HepG2 (cell line): ENCODE data around the gene PKD1L1. TPM values are rescaled to one million over a fixed set of nuclear protein-coding genes. Genes with fewer than 3 reads are reported as not detected.

Experiments
- ATAC-seq: fragments of 200-7000 bp; cut with Tn5 transposase; 3 replicates; pipeline ENCODE4 v1.9.1; 2020; ENCODE audit warnings: mild to moderate bottlenecking, moderate library complexity
- BruUV-seq: library from RNA; stranded (reverse); fragments of 400-500 nt; replicated peaks from 2 replicates; lab custom pipeline; 2021; lab: Mats Ljungman, UMichigan
- CTCF ChIA-PET: fragments of 300-600 bp; formaldehyde crosslinking; extraction: SDS; loops from one replicate; lab custom pipeline; 2021; ENCODE audit warnings: low total read pairs, inconsistent platforms, low intra/inter-chr PET ratio; lab: Yijun Ruan, JAX
- POLR2A ChIA-PET: fragments of 350-600 bp; sonication (Branson Sonifier 250); formaldehyde crosslinking; loops from one replicate; lab custom pipeline; 2020; ENCODE audit warnings: antibody characterized with exemption, inconsistent platforms; lab: Yijun Ruan, JAX
- DNase-seq: peaks from one replicate; pipeline ENCODE4 v3.0.0-alpha.2; 2015; ENCODE audit warnings: low spot score
- FAIRE-seq: peaks from 3 replicates; lab custom pipeline; 2011; peaks lifted over from hg19 to GRCh38; lab: Jason Lieb, UNC
- H2AFZ ChIP-seq: one replicate; pipeline ENCODE4 v1.6.1; 2011; ENCODE audit warnings: low read length, inconsistent platforms
- H3K27ac ChIP-seq: fragments of 300-600 bp; 3 replicates; pipeline ENCODE4 v1.8.0; 2011; ENCODE audit warnings: mixed run types, mild to moderate bottlenecking, mixed read lengths, low read length, inconsistent platforms; ENCODE audit not compliant: insufficient read depth; ENCODE audit errors: extremely low read length
- H3K27me3 ChIP-seq, 2 experiments: fragments of 200-600 bp in 1 of 2; 2 replicates in 1 of 2; 3 replicates in 1 of 2; pipeline versions ENCODE4 v1.6.0 to v1.8.0; 2011; ENCODE audit warnings: low read length in 2 of 2, mild to moderate bottlenecking in 2 of 2, moderate library complexity in 2 of 2, inconsistent platforms in 1 of 2; ENCODE audit not compliant: insufficient read depth in 2 of 2, control insufficient read depth in 1 of 2
- H3K36me3 ChIP-seq, 2 experiments: fragments of 200-600 bp in 1 of 2; replicated peaks in 1 of 2; 2 replicates in 1 of 2; 3 replicates in 1 of 2; pipeline versions ENCODE4 v1.5.1 to v1.8.0; 2011; ENCODE audit warnings: low read length in 2 of 2, inconsistent platforms in 1 of 2; ENCODE audit not compliant: insufficient read depth in 2 of 2, control insufficient read depth in 1 of 2
- H3K4me1 ChIP-seq: 2 replicates; pipeline ENCODE4 v1.5.1; 2012; ENCODE audit warnings: low read length, inconsistent platforms; ENCODE audit not compliant: insufficient read depth
- H3K4me2 ChIP-seq: 2 replicates; pipeline ENCODE4 v1.6.0; 2011; ENCODE audit warnings: low read depth, low read length, inconsistent platforms
- H3K4me3 ChIP-seq, 3 experiments: fragments of 200-600 bp in 1 of 3; sonication (generic), shearing (Covaris generic) in 1 of 3; replicated peaks in 1 of 3; 2 replicates each; pipeline ENCODE4 v1.5.1; 2011 to 2016; ENCODE audit warnings: low read length in 3 of 3, inconsistent platforms in 2 of 3, low read depth in 2 of 3, mild to moderate bottlenecking in 2 of 3, control low read depth in 1 of 3, mixed read lengths in 1 of 3; ENCODE audit not compliant: insufficient read depth in 1 of 3
- H3K79me2 ChIP-seq: one replicate; pipeline ENCODE4 v1.6.1; 2011; ENCODE audit warnings: low read length, inconsistent platforms; ENCODE audit not compliant: insufficient read depth
- H3K9ac ChIP-seq: 2 replicates; pipeline ENCODE4 v1.6.0; 2011; ENCODE audit warnings: mild to moderate bottlenecking, low read depth, low read length, inconsistent platforms; ENCODE audit not compliant: insufficient read depth
- H3K9me3 ChIP-seq: 2 replicates; pipeline ENCODE4 v1.5.1; 2012; ENCODE audit warnings: mild to moderate bottlenecking, low read length
- H4K20me1 ChIP-seq: 2 replicates; pipeline ENCODE4 v1.6.0; 2011; ENCODE audit warnings: inconsistent platforms, mild to moderate bottlenecking, low read length, moderate library complexity; ENCODE audit not compliant: insufficient read depth
- ARID2 ChIP-seq: sonication (generic); formaldehyde crosslinking; IDR thresholded peaks from 2 replicates; pipeline ENCODE4 v1.8.1; 2022; ENCODE audit warnings: mild to moderate bottlenecking, missing genetic modification reagents, borderline replicate concordance
- CTCF ChIP-seq: sonication (generic); formaldehyde crosslinking; IDR thresholded peaks from 2 replicates; pipeline ENCODE4 v1.5.0; 2020; ENCODE audit warnings: mild to moderate bottlenecking, missing genetic modification reagents, moderate library complexity
- GFI1 ChIP-seq: sonication (generic); formaldehyde crosslinking; IDR thresholded peaks from 2 replicates; pipeline ENCODE4 v1.5.0; 2020; ENCODE audit warnings: missing genetic modification reagents, mild to moderate bottlenecking, borderline replicate concordance
- GZF1 ChIP-seq: sonication (generic); formaldehyde crosslinking; IDR thresholded peaks from 2 replicates; pipeline ENCODE4 v1.5.1; 2020; ENCODE audit warnings: mild to moderate bottlenecking, missing genetic modification reagents
- MAFF ChIP-seq: IDR thresholded peaks from 2 replicates; pipeline ENCODE4 v1.6.1; 2011; ENCODE audit warnings: low read depth, low read length, improper control_type of control experiment
- SMC3 ChIP-seq: IDR thresholded peaks from 2 replicates; pipeline ENCODE4 v1.6.1; 2011; ENCODE audit warnings: low read length, improper control_type of control experiment
- SRY ChIP-seq: sonication (generic); formaldehyde crosslinking; IDR thresholded peaks from 2 replicates; pipeline ENCODE4 v1.8.0; 2022; ENCODE audit warnings: mild to moderate bottlenecking, missing genetic modification reagents
- STAG1 ChIP-seq: sonication (generic); formaldehyde crosslinking; IDR thresholded peaks from 2 replicates; pipeline ENCODE4 v1.4.0; 2020; ENCODE audit warnings: missing genetic modification reagents
- TRAFD1 ChIP-seq: sonication (generic); formaldehyde crosslinking; IDR thresholded peaks from 2 replicates; pipeline ENCODE4 v1.5.1; 2020; ENCODE audit warnings: missing genetic modification reagents, mild to moderate bottlenecking, borderline replicate concordance
- ZNF562 ChIP-seq: sonication (generic); formaldehyde crosslinking; IDR thresholded peaks from 2 replicates; pipeline ENCODE4 v1.8.0; 2022; ENCODE audit warnings: missing genetic modification reagents, borderline replicate concordance
- ZNF615 ChIP-seq: sonication (generic); formaldehyde crosslinking; IDR thresholded peaks from 2 replicates; pipeline ENCODE4 v1.5.0; 2020; ENCODE audit warnings: mild to moderate bottlenecking, missing genetic modification reagents, borderline replicate concordance
- ZNF766 ChIP-seq: sonication (generic); formaldehyde crosslinking; IDR thresholded peaks from 2 replicates; pipeline ENCODE4 v1.5.0; 2020; ENCODE audit warnings: missing genetic modification reagents, borderline replicate concordance
- WGBS: methylation state at CpG from one replicate; pipeline ENCODE4 v1.1.6; 2017; ENCODE audit warnings: low lambda C conversion rate; 5-methylcytosine and 5-hydroxymethylcytosine counted together
- in situ Hi-C: cut with HindIII; loops from 2 replicates; pipeline ENCODE4 v1.10.0; 2017; ENCODE audit warnings: low pct_unique_long_range_greater_than_20kb; ENCODE audit not compliant: extremely low pct_ligation_motif_present
- intact Hi-C: fragments of 100-400 bp; cut with micrococcal nuclease; formaldehyde crosslinking; loops from one replicate; pipeline ENCODE4 v1.10.0; 2022; ENCODE audit not compliant: unreplicated experiment
- polyA plus RNA-seq, 8 experiments: library from polyadenylated mRNA; depleted of rRNA in 3 of 8; stranded (reverse) in 7 of 8; unstranded in 1 of 8; fragments of >200 nt; fragmentation: Illumina TruSeq in 4 of 8; extraction: Trizol in 4 of 8; gene quantifications; 2 replicates each; pipeline versions ENCODE4 v1.2.1 to v1.2.3, GENCODE V29; 2011 to 2016; ENCODE audit warnings: low read depth in 4 of 8, missing spikeins in 1 of 8, mixed read lengths in 1 of 8; ENCODE audit not compliant: insufficient read depth in 1 of 8
- total RNA-seq, 5 experiments: library from RNA; depleted of rRNA; stranded (reverse); fragments of >200 nt; fragmentation: Illumina TruSeq; extraction: Trizol; gene quantifications; 2 replicates each; pipeline ENCODE4 v1.2.3, GENCODE V29; 2016; ENCODE audit warnings: low read depth in 1 of 5

The PKD1L1 gene
- total and polyA plus RNA-seq, 2 of the 13 experiments (the other 11 are each of a cell fraction or from before 2014, with no cell fraction given): 0.01 TPM; not detected in 1

GRCh38 chr7:47808321-47808720 lies 139.9 kb downstream of the PKD1L1 start:
- Histone ChIP-seq H3K4me2 (no peak overlapping the region), H3K9ac (no peak overlapping the region), H3K36me3 (no peaks in the 10 kb centered on the region), H3K27me3 (no peaks in the 10 kb centered on the region), H3K9me3 (no peaks in the 10 kb centered on the region), H3K79me2 (no peaks in the 10 kb centered on the region), H3K27ac (no peak overlapping the region), H3K4me3 (no peak overlapping the region), H3K4me1 (peaks cover 61% of the 10 kb centered on the region), H2AFZ (no peak overlapping the region), H4K20me1 (no peaks in the 10 kb centered on the region)
- BruUV-seq: no TSS peak
- DNase-seq (no peak), FAIRE-seq (no peak), ATAC-seq (no peak)
- WGBS: 78% methylated on average over 5 of the region's 7 CpGs
- in situ Hi-C loops: no loop called here
- ChIA-PET CTCF (no interaction called here), POLR2A (no interaction called here)
- intact Hi-C loops: no loop called here
- TF ChIP-seq ZNF562 (0 out of 2 replicates have a peak, but pooled peaks have one; percentile 25), GZF1 (CRISPR knock-in tag) (no peak), MAFF (no peak), SRY (CRISPR knock-in tag) (no peak), TRAFD1 (CRISPR knock-in tag) (no peak)

- no peaks in the 10 kb centered on the region for H3K9me3 ChIP-seq
- TF ChIP-seq GFI1 (no peak), ARID2 (CRISPR knock-in tag) (no peak), CTCF (CRISPR knock-in tag) (peak; percentile 23; the same call in 1 of the 2 replicates), STAG1 (CRISPR knock-in tag) (peak; percentile 21; the same call in 1 of the 2 replicates), SMC3 (peak; percentile 24; the same call in 1 of the 2 replicates), ZNF615 (no peak), ZNF766 (CRISPR knock-in tag) (no peak)
- no peak overlapping the region for H2AFZ ChIP-seq
- no peaks in the 10 kb centered on the region for H3K36me3 ChIP-seq
- 86% methylated on average over 3 of the region's 5 CpGs for WGBS
- DNase-seq: no peak
- POLR2A ChIA-PET: no interaction called here
- H3K9ac ChIP-seq: no peak overlapping the region
- H3K27ac ChIP-seq: no peak overlapping the region
- H3K79me2 ChIP-seq: no peaks in the 10 kb centered on the region
- no peaks in the 10 kb centered on the region for H3K27me3 ChIP-seq
- ATAC-seq: no peak
- CTCF ChIA-PET: no interaction called here
- H3K4me2 ChIP-seq: no peak overlapping the region
- BruUV-seq: no TSS peak
- intact Hi-C loops (no loop called here), in situ Hi-C loops (no loop called here)
- H3K4me3 ChIP-seq: no peak overlapping the region
- no peak for FAIRE-seq
- no peaks in the 10 kb centered on the region for H4K20me1 ChIP-seq
- peaks cover 61% of the 10 kb centered on the region for H3K4me1 ChIP-seq
Observed at GRCh38 chr7:47807756-47808155, 140.5 kb downstream of the PKD1L1 start.
